ENCODE data around the gene NDUFAF5.

The NDUFAF5 gene

GRCh38 chr20:13778827-13779226 is 6.0 kb upstream of the NDUFAF5 start:
- no peak for DNase-seq

GRCh38 chr20:13783528-13783927 is 1.3 kb upstream of the NDUFAF5 start:
- DNase-seq: no peak

GRCh38 chr20:13784271-13784892 is 446 bp upstream of the NDUFAF5 start:
- no peak for DNase-seq

- DNase-seq: no peak
These were observed 1.5 kb downstream of the NDUFAF5 start for GRCh38 chr20:13786143-13786828.

- DNase-seq: peak; percentile 52
These were observed 3.5 kb downstream of the NDUFAF5 start for GRCh38 chr20:13788167-13788834.

- no peak for DNase-seq
These were observed 5.9 kb downstream of the NDUFAF5 start for GRCh38 chr20:13790708-13791107.

- DNase-seq: no peak
These were observed 7.0 kb downstream of the NDUFAF5 start for GRCh38 chr20:13791540-13792459.

- no peak for DNase-seq
These were observed 8.2 kb downstream of the NDUFAF5 start for GRCh38 chr20:13793001-13793400.

- no peak for DNase-seq
These were observed 9.8 kb downstream of the NDUFAF5 start for GRCh38 chr20:13794667-13795066.

GRCh38 chr20:13799040-13799439 is 14.2 kb downstream of the NDUFAF5 start:
- DNase-seq: no peak

- DNase-seq: no peak
These were observed 15.1 kb downstream of the NDUFAF5 start for GRCh38 chr20:13799974-13800373.

- no peak for DNase-seq
These were observed 15.9 kb downstream of the NDUFAF5 start for GRCh38 chr20:13800728-13801134.

GRCh38 chr20:13809373-13809772 is 24.5 kb downstream of the NDUFAF5 start:
- no peak for DNase-seq

- DNase-seq: no peak
These were observed 25.0 kb downstream of the NDUFAF5 start for GRCh38 chr20:13809855-13810254.

- no peak for DNase-seq
These were observed 25.6 kb downstream of the NDUFAF5 start for GRCh38 chr20:13810446-13810845.

GRCh38 chr20:13813910-13814309 is 29.1 kb downstream of the NDUFAF5 start:
- no peak for DNase-seq

GRCh38 chr20:13814672-13815071 is 29.8 kb downstream of the NDUFAF5 start:
- DNase-seq: no peak

GRCh38 chr20:13816757-13817156 is 31.9 kb downstream of the NDUFAF5 start:
- no peak for DNase-seq

GRCh38 chr20:13817342-13817741 is 32.5 kb downstream of the NDUFAF5 start:
- no peak for DNase-seq

- peak; percentile 51 for DNase-seq
These were observed 35.2 kb downstream of the NDUFAF5 start for GRCh38 chr20:13819885-13820645.

- DNase-seq: no peak
These were observed 37.0 kb downstream of the NDUFAF5 start for GRCh38 chr20:13821876-13822275.

GRCh38 chr20:13822459-13822858 is 37.6 kb downstream of the NDUFAF5 start:
- no peak for DNase-seq

All from activated CD4-positive, alpha-beta T cell treated with anti-CD3 and anti-CD28 coated beads, Interleukin-2, amount 50 U/mL, for 16 hours (primary cell).